Prostate gland (tissue), 2 donors: ENCODE results near the gene ZNF536.

Experiments used
- POLR2A ChIP-seq: fragments of 450-650 bp; IDR thresholded peaks from one replicate; pipeline ENCODE4 v1.6.1; 2016; ENCODE audit warnings: antibody characterized with exemption, mild to moderate bottlenecking
- TF ChIP-seq, protein P1 (sequence below), 4 experiments: fragments of 200-600 bp in 2 of 4; fragments of 450-650 bp in 2 of 4; sonication (generic) in 2 of 4; IDR thresholded peaks; 1 replicate in 3 of 4; 2 replicates in 1 of 4; pipeline ENCODE4 v1.5.1; 2016 to 2019; ENCODE audit warnings: antibody characterized with exemption in 4 of 4, mild to moderate bottlenecking in 2 of 4, moderate library complexity in 2 of 4

DNA sequence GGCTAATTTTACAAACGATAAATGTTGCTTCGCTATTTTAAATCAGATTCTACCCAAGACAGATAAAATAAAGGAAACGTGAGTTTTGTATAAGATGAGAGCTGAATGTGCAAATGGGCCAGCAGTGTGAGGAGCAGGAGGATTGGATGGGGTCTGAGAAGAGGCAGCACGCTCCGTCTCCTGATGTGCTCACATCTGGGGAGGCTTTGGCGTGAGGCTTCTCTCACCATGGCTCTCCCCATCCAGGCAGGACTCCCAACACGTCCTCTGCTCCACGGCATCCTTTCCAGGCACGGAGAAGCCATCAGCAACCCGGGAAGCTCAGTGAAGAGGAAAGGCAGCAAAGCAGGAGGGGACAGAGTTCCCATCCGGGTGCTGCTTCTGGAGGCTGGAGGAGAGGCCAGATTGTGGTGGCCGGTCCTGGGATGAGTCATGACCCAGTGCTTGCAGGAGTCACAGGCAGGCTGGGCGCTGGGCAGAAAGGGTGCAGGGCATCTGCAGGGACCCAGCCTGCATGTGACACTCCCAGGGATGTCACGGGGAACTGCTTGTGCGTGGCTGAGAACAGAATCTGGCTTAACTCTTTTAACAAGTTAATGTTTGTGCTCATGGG is 47.5 kb downstream of the ZNF536 start:
- TF ChIP-seq, protein P1, sequence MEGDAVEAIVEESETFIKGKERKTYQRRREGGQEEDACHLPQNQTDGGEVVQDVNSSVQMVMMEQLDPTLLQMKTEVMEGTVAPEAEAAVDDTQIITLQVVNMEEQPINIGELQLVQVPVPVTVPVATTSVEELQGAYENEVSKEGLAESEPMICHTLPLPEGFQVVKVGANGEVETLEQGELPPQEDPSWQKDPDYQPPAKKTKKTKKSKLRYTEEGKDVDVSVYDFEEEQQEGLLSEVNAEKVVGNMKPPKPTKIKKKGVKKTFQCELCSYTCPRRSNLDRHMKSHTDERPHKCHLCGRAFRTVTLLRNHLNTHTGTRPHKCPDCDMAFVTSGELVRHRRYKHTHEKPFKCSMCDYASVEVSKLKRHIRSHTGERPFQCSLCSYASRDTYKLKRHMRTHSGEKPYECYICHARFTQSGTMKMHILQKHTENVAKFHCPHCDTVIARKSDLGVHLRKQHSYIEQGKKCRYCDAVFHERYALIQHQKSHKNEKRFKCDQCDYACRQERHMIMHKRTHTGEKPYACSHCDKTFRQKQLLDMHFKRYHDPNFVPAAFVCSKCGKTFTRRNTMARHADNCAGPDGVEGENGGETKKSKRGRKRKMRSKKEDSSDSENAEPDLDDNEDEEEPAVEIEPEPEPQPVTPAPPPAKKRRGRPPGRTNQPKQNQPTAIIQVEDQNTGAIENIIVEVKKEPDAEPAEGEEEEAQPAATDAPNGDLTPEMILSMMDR (IDR thresholded peaks at IDR 0.05) = no peak
- TF ChIP-seq POLR2A = no peak
